ENCODE results near the gene KRT5. TPM values are rescaled to one million over a fixed set of nuclear protein-coding genes. Genes with fewer than 3 reads are reported as not detected.

KRT5 gene
- total RNA-seq, 4 donors from 2014 or later, result 0.33 to 1.3 (median 0.88) TPM; not detected in 1

DNA sequence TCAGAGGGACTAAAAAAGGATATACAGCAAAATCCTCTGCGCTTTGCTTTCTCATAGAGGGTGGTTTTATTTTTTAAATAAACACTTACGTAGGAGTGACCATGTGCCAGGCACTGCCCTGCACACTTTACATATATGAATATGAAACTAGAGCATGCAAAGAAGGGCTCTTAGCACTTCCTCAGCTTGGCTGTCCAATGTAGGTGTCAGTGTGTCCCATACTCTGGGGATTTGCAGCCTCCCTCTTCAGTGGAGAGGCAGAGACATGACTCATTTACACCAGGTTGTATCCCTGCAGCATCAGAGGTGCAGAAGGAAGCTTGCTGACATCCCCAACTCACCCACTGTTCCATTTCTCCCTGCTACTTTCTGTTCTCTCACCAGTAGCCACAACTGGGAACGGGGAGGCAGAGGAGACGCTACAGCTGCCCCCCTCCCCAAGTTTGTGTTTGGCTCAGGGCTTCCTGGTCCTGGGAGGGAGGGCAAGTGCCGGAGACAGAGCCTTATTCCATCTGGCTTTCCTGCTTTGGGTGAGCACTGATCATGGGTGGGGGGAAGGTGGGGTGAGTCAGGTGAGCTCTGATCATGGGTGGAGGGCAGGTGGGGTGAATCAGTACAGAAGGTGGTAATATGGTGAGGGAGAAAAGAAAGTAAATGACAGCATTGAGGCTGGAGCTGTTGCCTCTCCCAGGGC, 4.9 kb upstream of the KRT5 start:
- TF ChIP-seq, protein P1, sequence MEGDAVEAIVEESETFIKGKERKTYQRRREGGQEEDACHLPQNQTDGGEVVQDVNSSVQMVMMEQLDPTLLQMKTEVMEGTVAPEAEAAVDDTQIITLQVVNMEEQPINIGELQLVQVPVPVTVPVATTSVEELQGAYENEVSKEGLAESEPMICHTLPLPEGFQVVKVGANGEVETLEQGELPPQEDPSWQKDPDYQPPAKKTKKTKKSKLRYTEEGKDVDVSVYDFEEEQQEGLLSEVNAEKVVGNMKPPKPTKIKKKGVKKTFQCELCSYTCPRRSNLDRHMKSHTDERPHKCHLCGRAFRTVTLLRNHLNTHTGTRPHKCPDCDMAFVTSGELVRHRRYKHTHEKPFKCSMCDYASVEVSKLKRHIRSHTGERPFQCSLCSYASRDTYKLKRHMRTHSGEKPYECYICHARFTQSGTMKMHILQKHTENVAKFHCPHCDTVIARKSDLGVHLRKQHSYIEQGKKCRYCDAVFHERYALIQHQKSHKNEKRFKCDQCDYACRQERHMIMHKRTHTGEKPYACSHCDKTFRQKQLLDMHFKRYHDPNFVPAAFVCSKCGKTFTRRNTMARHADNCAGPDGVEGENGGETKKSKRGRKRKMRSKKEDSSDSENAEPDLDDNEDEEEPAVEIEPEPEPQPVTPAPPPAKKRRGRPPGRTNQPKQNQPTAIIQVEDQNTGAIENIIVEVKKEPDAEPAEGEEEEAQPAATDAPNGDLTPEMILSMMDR (IDR thresholded peaks at IDR 0.05; ENCODE audit: low read depth), result no peak

DNA sequence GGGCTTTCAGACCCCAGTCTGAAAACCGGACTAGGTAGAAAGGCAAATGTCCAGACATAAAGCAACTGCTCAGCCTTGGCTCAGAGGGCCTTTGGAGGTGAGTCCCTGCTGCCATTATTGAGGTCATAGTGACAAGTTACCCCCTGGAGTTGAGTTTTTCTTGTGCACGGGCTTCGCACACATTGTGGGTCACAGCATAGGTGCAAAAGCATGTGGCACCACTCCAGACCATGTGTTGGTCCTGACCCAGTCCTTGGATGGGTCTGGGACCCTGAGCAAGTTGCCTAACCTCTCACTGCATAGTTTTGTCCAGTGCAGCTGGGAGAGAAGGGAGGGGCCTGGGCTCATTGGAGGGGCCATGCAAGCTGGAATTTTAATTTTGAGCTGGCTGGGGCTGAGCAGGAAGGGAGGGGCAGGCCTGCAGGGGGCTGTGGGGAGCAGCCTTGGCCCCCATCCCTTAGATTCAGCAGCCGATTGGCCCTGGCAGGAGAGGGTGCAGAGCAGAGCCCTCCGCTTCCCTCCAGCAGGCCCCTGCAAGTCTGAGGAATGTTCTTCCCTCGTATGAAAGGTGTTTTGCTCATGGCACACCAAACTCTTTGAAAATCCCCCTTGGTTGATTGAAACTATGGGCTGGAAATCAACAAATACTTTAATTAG, 4.2 kb upstream of the KRT5 start:
- TF ChIP-seq, protein P1 (IDR thresholded peaks at IDR 0.05; ENCODE audit: low read depth), result no peak

DNA sequence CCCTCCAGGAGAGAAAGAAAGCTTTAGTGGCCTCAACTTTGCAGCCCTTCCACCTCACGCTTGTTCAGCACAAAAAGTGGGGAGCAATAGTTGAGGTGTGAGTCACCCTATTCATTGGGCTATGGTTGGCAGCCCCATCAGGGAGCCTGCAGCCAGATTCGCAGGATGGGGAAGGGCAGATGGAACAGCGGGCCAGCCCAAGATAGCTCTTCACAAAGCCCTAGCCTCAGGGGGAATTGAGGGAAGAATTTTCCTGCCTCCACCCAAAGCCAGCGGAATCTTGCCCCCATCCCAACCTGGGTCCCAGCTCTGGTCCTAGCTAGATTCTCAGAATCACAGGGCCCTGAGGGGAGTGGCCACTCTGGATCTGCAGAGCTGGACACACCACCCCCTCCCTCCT, 3.6 kb upstream of the KRT5 start:
- TF ChIP-seq, protein P1 (IDR thresholded peaks at IDR 0.05; ENCODE audit: low read depth), result no peak

DNA sequence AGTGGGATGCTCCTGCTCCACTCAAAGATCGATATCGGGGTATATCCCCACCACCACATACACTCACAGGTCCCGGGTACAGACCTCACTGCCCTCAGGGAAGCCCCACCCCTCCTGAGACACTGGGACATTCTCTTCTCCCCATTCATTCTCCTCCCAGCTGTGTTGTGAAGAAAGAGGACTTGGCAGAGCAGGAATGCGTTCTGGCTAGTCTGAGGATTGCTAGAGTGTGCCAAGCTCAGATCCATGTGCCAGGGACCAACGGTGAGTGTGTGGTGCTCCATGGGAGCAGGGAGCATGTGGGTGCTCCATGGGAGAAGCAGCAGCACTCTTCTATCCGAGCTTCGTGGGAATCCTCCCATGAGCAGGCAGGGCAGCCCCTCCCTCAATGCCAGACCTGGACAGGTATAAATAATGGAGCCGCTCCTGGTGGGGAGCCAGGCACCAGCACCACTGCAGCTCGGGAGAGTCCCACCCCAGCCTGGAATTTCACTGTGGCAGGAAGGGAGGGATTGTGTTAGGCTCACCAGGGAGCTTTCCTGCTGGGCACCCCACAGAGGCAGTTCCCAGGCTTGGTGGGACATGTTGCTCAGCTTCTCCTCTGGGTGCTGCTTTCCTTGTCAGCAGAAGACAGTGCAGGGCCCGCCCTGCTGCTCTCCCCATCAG, 2.3 kb upstream of the KRT5 start:
- TF ChIP-seq, protein P1 (IDR thresholded peaks at IDR 0.05; ENCODE audit: low read depth), result no peak

DNA sequence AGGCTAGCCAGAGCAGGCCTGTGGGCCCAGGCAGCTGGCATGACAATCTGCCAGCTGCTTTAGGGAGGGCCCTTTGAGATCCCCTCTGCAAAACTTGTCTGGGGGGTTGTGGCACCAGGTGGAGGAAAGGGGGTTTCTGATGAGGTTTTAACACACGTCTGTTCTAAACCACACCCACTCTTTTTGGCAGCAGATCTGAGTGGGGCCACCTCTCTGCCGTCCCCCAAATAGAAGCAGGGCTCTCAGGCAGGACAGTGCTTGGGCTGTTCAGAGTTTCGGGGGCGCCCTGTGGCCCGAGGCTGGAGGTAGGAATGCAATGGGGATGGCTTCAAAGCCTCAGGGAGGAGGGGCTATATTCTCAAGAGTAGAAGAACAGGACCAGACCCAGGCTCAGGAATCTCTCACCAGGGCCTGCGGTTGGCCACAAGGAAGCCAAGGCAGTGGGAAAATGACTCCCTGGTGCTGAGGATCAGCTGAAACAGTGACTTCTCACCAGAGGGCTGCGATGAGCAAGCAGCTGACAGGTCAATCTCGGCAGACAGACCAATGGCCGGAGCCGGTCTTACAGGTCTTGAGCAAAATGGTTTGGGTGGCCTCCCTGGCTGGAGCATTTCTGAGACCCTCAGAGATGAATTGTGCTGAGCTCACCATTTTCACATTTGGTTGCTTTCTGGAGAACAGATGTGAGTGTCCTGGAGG, 1.5 kb upstream of the KRT5 start:
- TF ChIP-seq, protein P1 (IDR thresholded peaks at IDR 0.05; ENCODE audit: low read depth), result no peak

DNA sequence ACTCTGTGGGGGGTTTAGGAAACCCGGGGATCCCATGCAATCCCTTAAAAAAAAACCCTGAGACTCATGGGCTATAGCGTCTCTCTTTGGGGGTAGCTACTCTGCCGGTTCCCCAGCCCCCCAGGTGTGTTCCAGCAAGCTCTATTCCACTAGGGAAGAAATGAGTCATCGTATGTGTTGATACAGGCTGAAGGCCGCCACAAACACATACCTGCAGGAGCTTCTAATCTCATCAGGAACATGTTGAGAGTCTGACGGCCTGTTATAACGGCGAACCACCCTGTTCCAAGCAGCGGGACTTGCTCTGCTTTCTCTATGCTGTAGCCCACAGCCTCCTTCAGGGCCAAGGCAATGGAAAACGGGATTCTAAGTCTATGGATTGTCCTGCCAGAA, 977 bp upstream of the KRT5 start:
- TF ChIP-seq, protein P1 (IDR thresholded peaks at IDR 0.05; ENCODE audit: low read depth), result no peak

DNA sequence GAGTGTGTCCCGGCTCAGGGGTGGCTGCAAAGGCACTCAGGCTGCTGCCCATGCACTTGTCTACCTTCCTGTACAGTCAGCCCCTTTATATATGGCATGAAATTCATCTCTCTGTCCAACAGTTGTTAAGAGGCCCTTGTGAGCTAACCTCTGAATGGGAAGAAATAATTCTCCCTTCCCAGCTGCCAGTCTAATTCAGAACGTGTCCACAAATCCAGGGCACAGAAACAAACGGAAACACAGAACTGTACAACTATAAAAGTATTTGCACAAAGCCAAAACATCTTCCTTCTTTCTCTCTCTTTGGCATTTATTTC, 849 bp downstream of the KRT5 start:
- TF ChIP-seq, protein P1 (IDR thresholded peaks at IDR 0.05; ENCODE audit: low read depth), result no peak

Data from subcutaneous adipose tissue (tissue), 4 donors.